ELR (cell line): Measurements from ENCODE around the gene ARL8B.
A peak's percentile ranks its signal among the peaks of the same experiment; 100 is the strongest.
"Not testable (repeated sequence)": the region's sequence is repeated elsewhere in the genome, so short reads cannot be mapped to it uniquely, and the experiment has no call there.

ENCODE experiments used
- DNase-seq: peaks from one replicate; pipeline ENCODE4 v3.0.0-alpha.2; 2015; ENCODE audit warnings: low read depth

Gene ARL8B

DNA sequence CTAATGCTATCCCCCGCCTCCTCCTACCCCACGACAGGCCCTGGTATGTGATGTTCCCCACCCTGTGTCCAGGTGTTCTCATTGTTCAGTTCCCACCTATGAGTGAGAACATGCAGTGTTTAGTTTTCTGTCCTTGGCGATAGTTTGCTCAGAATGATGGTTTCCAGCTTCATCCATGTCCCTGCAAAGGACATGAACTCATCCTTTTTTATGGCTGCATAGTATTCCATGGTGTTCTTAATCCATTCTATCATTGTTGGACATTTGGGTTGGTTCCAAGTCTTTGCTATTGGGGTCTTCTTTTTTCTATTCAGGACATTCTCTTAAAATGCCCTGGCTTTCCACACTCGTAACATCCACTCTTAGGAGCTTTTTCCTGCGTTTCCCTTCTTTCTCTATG, 25.1 kb downstream of the ARL8B start:
- DNase-seq: not testable (repeated sequence)

DNA sequence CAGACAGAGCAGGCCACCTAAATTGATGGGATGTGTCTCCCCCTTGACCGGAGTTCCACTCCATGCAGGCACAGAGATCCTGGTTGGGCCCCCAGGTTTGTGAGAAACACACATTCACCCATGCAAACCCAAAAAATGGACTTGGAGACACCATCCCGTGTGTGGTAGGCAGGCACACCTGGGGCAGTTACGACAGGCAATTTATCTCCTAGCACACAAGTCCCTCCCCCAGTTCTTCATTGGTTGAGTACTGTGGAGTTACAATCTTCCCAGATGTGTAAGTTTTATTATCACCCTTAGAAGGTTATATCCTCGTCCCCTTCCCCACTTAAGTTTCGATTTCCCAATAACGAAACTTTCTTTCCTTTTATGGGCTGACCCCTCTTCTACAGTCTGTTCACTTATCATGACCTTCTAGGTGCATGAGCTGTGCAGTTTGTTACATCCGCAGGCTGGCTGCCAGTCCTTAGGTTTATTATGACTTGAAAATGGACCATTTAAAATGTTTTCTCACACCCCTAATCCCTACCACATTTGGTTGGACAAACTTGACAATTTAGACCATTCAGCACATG, 27.3 kb downstream of the ARL8B start:
- no peak for DNase-seq

DNA sequence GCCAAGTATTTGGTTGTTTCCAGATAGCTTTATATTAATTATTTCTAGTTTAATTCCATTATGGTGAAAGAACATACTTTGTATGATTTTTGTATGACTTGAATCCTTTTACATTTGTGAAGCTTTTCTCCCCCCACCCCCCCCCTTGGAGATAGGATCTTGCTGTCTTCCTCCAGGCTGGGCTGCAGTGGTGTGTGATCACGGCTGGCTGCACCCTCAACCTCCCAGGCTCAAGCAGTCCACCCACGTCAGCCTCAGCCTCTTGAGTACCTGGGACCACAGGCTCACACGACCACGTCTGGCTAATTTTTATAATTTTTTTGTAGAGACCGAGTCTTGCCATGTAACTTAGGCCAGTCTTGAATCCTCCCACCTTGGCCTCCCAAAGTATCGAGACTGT, 29.5 kb downstream of the ARL8B start:
- DNase-seq: no peak

DNA sequence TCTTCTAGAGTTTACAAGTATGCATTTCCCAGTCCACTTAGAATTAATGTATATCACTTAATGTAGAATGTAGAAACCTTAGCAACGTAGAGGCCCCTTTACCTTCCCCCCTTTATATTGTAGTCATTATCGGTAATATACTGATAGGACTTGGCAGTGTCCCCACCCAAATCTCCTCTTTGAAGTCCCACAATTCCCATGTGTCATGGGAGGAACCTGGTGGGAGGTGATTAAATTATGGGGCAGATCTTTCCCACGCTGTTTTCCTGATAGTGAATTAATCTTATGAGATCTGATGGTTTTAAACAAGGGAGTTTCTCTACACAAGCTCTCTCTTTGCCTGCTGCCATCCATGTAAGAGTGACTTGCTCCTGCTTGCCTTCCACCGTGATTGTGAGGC, 31.0 kb downstream of the ARL8B start:
- DNase-seq: no peak

- no peak for DNase-seq
Observed at GRCh38 chr3:5155241-5155640, 33.1 kb downstream of the ARL8B start.

GRCh38 chr3:5160321-5160720, 38.2 kb downstream of the ARL8B start:
- DNase-seq: no peak

DNA sequence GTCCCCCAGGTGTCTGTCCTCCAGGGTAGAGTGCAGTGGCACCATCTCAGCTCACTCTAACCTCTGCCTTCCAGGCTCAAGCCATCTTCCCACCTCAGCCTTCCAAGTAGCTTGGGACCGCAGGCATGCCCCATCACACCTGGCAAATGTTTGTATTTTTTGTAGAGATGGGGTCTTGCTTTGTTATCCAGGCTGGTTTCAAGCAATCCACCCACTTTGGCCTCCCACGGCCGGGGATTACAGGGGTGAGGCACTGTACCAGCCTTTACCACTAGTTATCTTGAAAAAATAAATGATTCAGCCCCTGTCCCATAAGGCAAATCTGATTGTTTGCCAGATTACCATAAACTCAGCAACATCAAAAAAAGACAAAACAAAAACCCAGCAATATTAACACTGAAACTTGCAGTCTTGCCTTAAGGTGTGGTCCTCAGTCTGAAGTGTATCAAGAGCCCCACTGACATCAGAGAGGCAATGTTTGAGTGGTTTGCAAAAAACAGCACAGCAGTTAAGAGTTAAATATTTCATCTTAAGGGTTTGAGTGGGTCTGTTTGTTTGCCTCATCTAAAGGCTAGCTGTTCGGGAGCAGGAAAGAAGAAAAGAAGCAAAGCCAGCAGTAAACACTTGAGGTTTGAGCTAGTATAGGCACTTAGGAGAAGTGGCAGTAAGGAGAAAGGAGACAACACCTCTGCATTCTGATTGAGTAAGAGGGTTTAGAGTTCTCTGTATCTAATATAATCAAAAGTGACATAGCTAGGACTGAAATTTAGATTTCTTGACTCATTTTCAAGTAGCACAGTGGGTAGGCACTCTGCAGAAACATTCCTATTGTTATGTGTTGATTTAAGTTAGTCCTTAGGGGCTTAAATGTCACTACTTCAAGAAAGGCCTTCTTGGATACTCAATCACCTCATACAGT, 39.1 kb downstream of the ARL8B start:
- DNase-seq: peak; percentile 63

DNA sequence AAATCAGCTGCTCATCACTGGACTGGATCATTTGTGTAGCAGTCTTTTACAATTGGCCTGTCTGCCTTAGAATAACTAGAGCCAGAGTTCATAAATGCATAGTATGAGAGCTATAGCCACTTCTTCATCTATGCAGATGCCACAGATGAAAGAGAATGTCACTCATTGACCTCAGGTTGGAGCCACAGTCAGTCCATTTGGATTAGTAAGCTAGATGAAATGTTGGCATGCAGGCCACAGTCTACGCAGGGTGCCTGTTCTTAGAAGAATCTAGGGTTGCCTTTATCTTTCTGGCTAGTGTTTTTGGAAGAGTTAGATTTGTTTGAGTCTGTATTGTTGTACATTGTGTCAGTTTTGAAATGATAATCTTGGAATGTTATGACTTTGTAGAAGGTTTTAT, 40.0 kb downstream of the ARL8B start:
- DNase-seq: peak; percentile 80

GRCh38 chr3:5165698-5166097, 43.6 kb downstream of the ARL8B start:
- no peak for DNase-seq

- DNase-seq: no peak
Observed at GRCh38 chr3:5166846-5167245, 44.8 kb downstream of the ARL8B start.

- no peak for DNase-seq
Observed at GRCh38 chr3:5168110-5168509, 46.0 kb downstream of the ARL8B start.

DNA sequence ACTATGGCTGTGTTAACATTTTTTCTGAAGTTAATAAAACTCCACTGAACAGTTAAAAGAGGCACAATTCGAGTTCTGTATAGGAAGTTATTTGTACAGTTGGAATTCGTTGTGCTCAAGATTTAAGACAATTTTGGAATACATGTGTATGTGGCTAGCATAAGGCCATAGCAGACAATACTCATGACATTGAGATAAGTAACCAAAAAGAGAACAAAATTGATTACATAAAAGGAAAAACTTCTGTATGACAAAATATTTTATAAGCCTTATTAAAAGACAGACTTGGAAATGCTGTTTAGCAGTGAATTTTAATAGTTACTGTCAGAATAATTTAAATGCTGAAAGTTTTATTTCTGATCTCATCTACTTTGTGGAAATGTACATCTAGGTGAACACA, 47.7 kb downstream of the ARL8B start:
- DNase-seq: no peak

- DNase-seq: no peak
Observed at GRCh38 chr3:5170975-5171374, 48.9 kb downstream of the ARL8B start.

DNA sequence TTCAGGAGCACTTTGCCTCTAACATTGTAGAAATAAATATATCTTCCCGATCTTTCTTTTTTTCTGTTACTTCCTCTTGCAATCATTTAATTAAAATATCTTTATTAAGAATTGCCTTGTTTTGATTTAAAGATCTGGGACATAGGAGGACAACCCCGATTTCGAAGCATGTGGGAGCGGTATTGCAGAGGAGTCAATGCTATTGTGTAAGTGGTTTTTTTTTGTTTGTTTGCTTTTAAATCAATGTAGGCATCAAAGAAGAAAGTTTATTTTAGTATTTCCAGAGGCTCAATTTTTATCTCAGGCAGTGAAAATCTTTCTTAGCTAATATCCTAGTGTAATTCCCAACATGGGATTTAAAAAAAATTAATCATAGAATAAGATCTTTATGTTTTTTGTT, 49.9 kb downstream of the ARL8B start:
- no peak for DNase-seq

DNA sequence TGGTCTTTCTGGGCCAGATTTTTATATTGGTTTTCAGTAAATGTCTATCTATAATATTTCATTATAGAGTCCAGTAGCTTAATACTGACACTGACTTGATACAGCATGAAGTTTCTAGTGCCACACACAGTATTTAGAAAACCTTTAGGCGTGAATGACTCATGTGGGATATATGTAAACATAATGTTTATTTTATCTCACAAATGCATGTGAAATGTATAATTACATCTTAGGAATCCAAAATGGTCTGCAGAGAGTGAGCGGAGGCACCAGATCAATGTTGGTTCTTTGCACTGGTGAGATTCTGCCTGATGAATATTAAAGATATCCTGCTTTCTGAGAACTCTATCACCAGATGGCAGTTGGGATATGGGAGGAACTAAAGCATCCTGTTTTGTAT, 56.9 kb downstream of the ARL8B start:
- DNase-seq: not testable (repeated sequence)

- no peak for DNase-seq
Observed at GRCh38 chr3:5181469-5182141, 59.5 kb downstream of the ARL8B start.

- DNase-seq: not testable (repeated sequence)
Observed at GRCh38 chr3:5183714-5184113, 61.6 kb downstream of the ARL8B start.

GRCh38 chr3:5184499-5184898, 62.4 kb downstream of the ARL8B start:
- DNase-seq: no peak

DNA sequence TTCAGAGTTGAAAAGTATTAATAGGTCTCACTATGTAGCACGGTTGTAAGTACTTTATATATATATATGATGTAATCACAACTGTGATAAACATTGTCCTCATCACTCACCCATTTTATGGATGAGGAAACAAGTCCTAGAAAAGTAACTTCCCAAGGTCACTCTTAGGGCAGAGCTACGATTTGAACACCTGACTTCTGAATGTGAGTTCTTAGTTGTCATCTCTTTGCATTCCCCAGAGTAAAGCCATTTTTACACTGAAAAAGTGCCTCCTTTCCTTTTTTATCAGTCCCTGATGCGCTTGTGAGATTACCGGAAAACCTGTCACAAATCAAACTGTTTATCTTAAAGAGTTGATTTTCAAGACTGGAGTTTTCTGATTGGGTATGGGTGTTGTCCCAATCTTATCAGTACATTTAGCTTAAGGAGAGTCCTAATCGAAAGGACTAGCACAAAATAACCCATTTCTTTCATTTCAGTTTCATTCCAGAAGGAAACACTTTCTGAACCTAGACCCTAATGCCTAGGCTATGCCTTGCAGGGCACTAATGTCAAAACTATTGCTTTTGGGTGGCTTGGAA, 63.1 kb downstream of the ARL8B start:
- DNase-seq: no peak

DNA sequence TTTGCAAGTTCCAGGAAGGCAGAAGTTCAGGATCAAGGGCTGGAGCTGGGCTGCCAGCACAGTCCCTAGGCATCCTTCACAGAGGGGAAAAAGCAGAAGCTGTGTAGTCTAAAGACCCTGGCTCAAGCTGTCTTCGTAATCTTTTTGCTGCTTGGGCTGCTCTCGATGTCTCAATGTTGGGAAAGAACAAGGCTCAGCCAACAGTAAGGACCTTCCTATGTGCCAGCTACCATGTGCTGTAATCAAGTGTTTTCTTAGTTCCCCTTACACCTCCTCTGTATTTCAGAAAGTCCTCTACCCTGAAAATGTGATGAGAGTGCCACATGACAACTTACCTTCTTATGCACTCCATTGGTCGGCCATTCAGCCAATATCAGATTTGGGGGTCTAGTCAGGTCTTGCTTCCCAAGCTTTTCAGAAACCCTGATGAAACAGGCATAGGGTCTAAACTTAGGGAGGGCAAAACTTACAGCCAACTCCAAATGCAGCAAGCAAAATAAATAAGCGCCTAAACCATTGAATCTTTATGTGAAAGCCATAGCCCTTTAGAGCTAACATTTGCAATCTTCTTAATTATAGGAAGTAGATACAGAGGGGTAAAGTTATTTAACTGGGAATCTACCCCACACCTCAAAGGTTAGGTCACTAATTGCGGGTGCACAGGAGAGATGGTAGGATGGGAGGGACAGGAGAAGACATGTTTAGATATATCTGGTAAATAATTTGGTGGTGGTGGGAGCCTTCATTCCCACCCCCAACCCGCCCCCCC, 64.2 kb downstream of the ARL8B start:
- DNase-seq: no peak

GRCh38 chr3:5186858-5187155, 64.7 kb downstream of the ARL8B start:
- peak; percentile 42 for DNase-seq
